H9 (cell line): Measurements from ENCODE around the gene LTBP4. TPM values are rescaled to one million over a fixed set of nuclear protein-coding genes. Genes with fewer than 3 reads are reported as not detected.

Source experiments
- DNase-seq: peaks from one replicate; pipeline ENCODE4 v3.0.0-alpha.2; 2017
- H2AFZ ChIP-seq: one replicate; pipeline ENCODE4 v1.6.1; 2013; ENCODE audit warnings: mild to moderate bottlenecking, low read length, control low read depth, moderate library complexity
- H2AK5ac ChIP-seq: 2 replicates; pipeline ENCODE4 v1.6.1; 2013; ENCODE audit warnings: low read length, control low read depth, mixed read lengths; ENCODE audit not compliant: insufficient read length
- H2BK120ac ChIP-seq: one replicate; pipeline ENCODE4 v1.6.1; 2013; ENCODE audit warnings: low read depth, mild to moderate bottlenecking, low read length, control low read depth, inconsistent platforms; ENCODE audit not compliant: poor library complexity, severe bottlenecking
- H2BK12ac ChIP-seq: 2 replicates; pipeline ENCODE4 v1.6.1; 2013; ENCODE audit warnings: low read length, control low read depth, mixed read lengths, low read depth; ENCODE audit not compliant: insufficient read length
- H2BK15ac ChIP-seq: 2 replicates; pipeline ENCODE4 v1.6.1; 2013; ENCODE audit warnings: low read depth, low read length, control low read depth
- H2BK20ac ChIP-seq: one replicate; pipeline ENCODE4 v1.6.1; 2013; ENCODE audit warnings: low read depth, mild to moderate bottlenecking, low read length, control low read depth, inconsistent platforms; ENCODE audit not compliant: poor library complexity, severe bottlenecking
- H2BK5ac ChIP-seq: 2 replicates; pipeline ENCODE4 v1.6.1; 2013; ENCODE audit warnings: low read length, control low read depth, mixed read lengths; ENCODE audit not compliant: insufficient read length
- H3K14ac ChIP-seq: 2 replicates; pipeline ENCODE4 v1.6.1; 2013; ENCODE audit warnings: low read length, control low read depth; ENCODE audit not compliant: insufficient read depth
- H3K18ac ChIP-seq: 2 replicates; pipeline ENCODE4 v1.6.1; 2013; ENCODE audit warnings: low read depth, mild to moderate bottlenecking, mixed read lengths, low read length, control low read depth; ENCODE audit not compliant: insufficient read length
- H3K23ac ChIP-seq: 2 replicates; pipeline ENCODE4 v1.6.1; 2013; ENCODE audit warnings: low read length, control low read depth, mixed read lengths, low read depth; ENCODE audit not compliant: insufficient read length
- H3K23me2 ChIP-seq: 2 replicates; pipeline ENCODE4 v1.6.1; 2013; ENCODE audit warnings: low read depth, mild to moderate bottlenecking, mixed read lengths, low read length, control low read depth; ENCODE audit not compliant: insufficient read length, poor library complexity, severe bottlenecking
- H3K27ac ChIP-seq: 2 replicates; pipeline ENCODE4 v1.5.1; 2013; ENCODE audit warnings: low read length, control low read depth, mixed read lengths, low read depth; ENCODE audit not compliant: insufficient read length
- H3K27me3 ChIP-seq: 2 replicates; pipeline ENCODE4 v1.6.1; 2013; ENCODE audit warnings: low read length, control low read depth, inconsistent platforms; ENCODE audit not compliant: insufficient read depth
- H3K4ac ChIP-seq: 2 replicates; pipeline ENCODE4 v1.6.1; 2013; ENCODE audit warnings: low read depth, mild to moderate bottlenecking, control low read depth, inconsistent platforms, low read length, moderate library complexity
- H3K4me1 ChIP-seq: 2 replicates; pipeline ENCODE4 v1.6.1; 2013; ENCODE audit warnings: low read length, control low read depth, inconsistent platforms; ENCODE audit not compliant: insufficient read depth
- H3K4me2 ChIP-seq: 2 replicates; pipeline ENCODE4 v1.6.1; 2013; ENCODE audit warnings: low read length, control low read depth, mixed read lengths; ENCODE audit not compliant: insufficient read length, insufficient read depth
- H3K56ac ChIP-seq: 2 replicates; pipeline ENCODE4 v1.6.1; 2013; ENCODE audit warnings: low read depth, mild to moderate bottlenecking, mixed read lengths, low read length, control low read depth; ENCODE audit not compliant: insufficient read length
- H3K79me1 ChIP-seq: 2 replicates; pipeline ENCODE4 v1.6.1; 2013; ENCODE audit warnings: low read depth, mild to moderate bottlenecking, moderate library complexity, low read length, control low read depth, inconsistent platforms; ENCODE audit not compliant: insufficient read depth, poor library complexity, severe bottlenecking
- H3K79me2 ChIP-seq: 2 replicates; pipeline ENCODE4 v1.6.1; 2013; ENCODE audit warnings: low read length, control low read depth, inconsistent platforms; ENCODE audit not compliant: insufficient read depth
- H3K9ac ChIP-seq: 2 replicates; pipeline ENCODE4 v1.6.1; 2013; ENCODE audit warnings: low read length, control low read depth, mixed read lengths; ENCODE audit not compliant: insufficient read length; ENCODE audit errors: extremely low read depth
- H3K9me3 ChIP-seq: one replicate; pipeline ENCODE4 v1.6.1; 2013; ENCODE audit warnings: low read depth, low read length, inconsistent platforms; ENCODE audit not compliant: control insufficient read depth
- H3T11ph ChIP-seq: one replicate; pipeline ENCODE4 v1.6.1; 2013; ENCODE audit warnings: mild to moderate bottlenecking, low read length, control low read depth, inconsistent platforms
- H4K20me1 ChIP-seq: one replicate; pipeline ENCODE4 v1.6.1; 2013; ENCODE audit not compliant: control insufficient read depth, insufficient read length, insufficient read depth
- H4K5ac ChIP-seq: 2 replicates; pipeline ENCODE4 v1.6.1; 2013; ENCODE audit warnings: low read depth, mild to moderate bottlenecking, mixed read lengths, low read length, control low read depth; ENCODE audit not compliant: insufficient read length
- H4K8ac ChIP-seq: replicated peaks from 2 replicates; pipeline ENCODE4 v1.6.1; 2013; ENCODE audit warnings: low read length, control low read depth, mixed read lengths, low read depth; ENCODE audit not compliant: insufficient read length
- H4K91ac ChIP-seq: 2 replicates; pipeline ENCODE4 v1.6.1; 2013; ENCODE audit warnings: low read depth, mild to moderate bottlenecking, moderate library complexity, mixed read lengths, low read length, control low read depth; ENCODE audit not compliant: insufficient read length
- H3K27ac Mint-ChIP-seq, 3 experiments: 2 replicates in 2 of 3; 3 replicates in 1 of 3; pipeline ENCODE4 v1.8.0; 2020 to 2021; ENCODE audit warnings: mixed read lengths in 3 of 3, mild to moderate bottlenecking in 1 of 3, moderate library complexity in 1 of 3
- H3K27me3 Mint-ChIP-seq: 2 replicates; pipeline ENCODE4 v1.8.0; 2021; ENCODE audit warnings: low read depth, mild to moderate bottlenecking, moderate library complexity, mixed read lengths
- H3K36me3 Mint-ChIP-seq, 3 experiments: 2 replicates in 2 of 3; 3 replicates in 1 of 3; pipeline ENCODE4 v1.8.0; 2020 to 2021; ENCODE audit warnings: low read depth in 3 of 3, mixed read lengths in 3 of 3; ENCODE audit not compliant: insufficient read depth in 1 of 3
- H3K4me1 Mint-ChIP-seq, 2 experiments: 2 replicates each; pipeline ENCODE4 v1.8.0; 2020; ENCODE audit warnings: mixed read lengths in 2 of 2
- H3K4me3 Mint-ChIP-seq, 2 experiments: 2 replicates in 1 of 2; 3 replicates in 1 of 2; pipeline ENCODE4 v1.8.0; 2020 to 2021; ENCODE audit warnings: mild to moderate bottlenecking in 2 of 2, mixed read lengths in 2 of 2, moderate library complexity in 1 of 2
- H3K9me3 Mint-ChIP-seq, 2 experiments: 2 replicates in 1 of 2; 3 replicates in 1 of 2; pipeline ENCODE4 v1.8.0; 2020; ENCODE audit warnings: mild to moderate bottlenecking in 2 of 2, mixed read lengths in 2 of 2, moderate library complexity in 1 of 2
- WGBS: extraction: QIAGEN DNeasy Blood & Tissue Kit; methylation state at CpG from one replicate; pipeline ENCODE4 v1.1.7; 2013; ENCODE audit warnings: missing lambda C conversion rate, low lambda C conversion rate, mixed read lengths; ENCODE audit not compliant: insufficient read length; ENCODE audit errors: extremely low coverage; 5-methylcytosine and 5-hydroxymethylcytosine counted together
- total RNA-seq: library from RNA; stranded (reverse); gene quantifications from 2 replicates; pipeline ENCODE4 v1.2.1, GENCODE V29; 2021
- TF ChIP-seq, protein P1 (sequence below): fragments of 200-600 bp; sonication (generic); conservative IDR thresholded peaks from 3 replicates; pipeline ENCODE4 v1.8.0; 2021; ENCODE audit warnings: antibody characterized with exemption, mild to moderate bottlenecking

The LTBP4 gene
- total RNA-seq, 1 experiment from 2014 or later = 129 TPM

DNA sequence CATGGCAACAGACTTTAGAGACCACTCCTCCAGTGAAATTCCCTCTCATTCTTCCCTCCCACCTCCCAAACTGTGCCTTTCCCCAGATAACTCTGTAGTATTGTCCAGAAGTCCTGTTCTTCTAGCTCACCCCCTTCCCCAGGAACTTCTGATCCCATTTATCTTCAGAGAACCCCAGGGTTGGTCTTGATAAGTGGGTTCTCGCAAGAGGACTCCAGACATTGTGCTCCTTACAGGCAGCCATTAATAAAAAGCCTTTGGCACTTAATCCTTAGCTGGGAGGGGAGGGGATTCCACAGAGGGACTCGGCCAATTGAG, 1.9 kb downstream of the LTBP4 start:
- H3K23ac ChIP-seq = no peak overlapping the region
- H3T11ph ChIP-seq = no peak overlapping the region
- H2BK20ac ChIP-seq = no peak overlapping the region
- H3K27ac ChIP-seq = no peak overlapping the region
- no peak overlapping the region for H2BK12ac ChIP-seq
- peak overlapping the region; percentile 49 for H3K4me2 ChIP-seq
- peaks cover 10% of the 10 kb centered on the region; the same call in 1 of the 2 replicates for H3K27me3 ChIP-seq
- Mint-ChIP-seq H3K27ac (peak overlapping the region in 1 of 3 experiments; percentile 85; a peak in 2 of 7 replicates), H3K27me3 (peaks cover 61% of the 10 kb centered on the region), H3K4me3 (peak overlapping the region; percentile 60 to 78), H3K9me3 (no peaks in the 10 kb centered on the region; a peak in 1 of 5 replicates), H3K36me3 (peaks cover 0 to 5% (median 3%) of the 10 kb centered on the region in 3 experiments; a peak in 5 of 7 replicates), H3K4me1 (peaks cover 36 to 67% of the 10 kb centered on the region in 2 experiments)
- no peak overlapping the region for H2BK120ac ChIP-seq
- H3K79me2 ChIP-seq = no peaks in the 10 kb centered on the region
- H4K91ac ChIP-seq = no peak overlapping the region
- H4K5ac ChIP-seq = no peak overlapping the region
- H3K79me1 ChIP-seq = no peaks in the 10 kb centered on the region
- H3K23me2 ChIP-seq = peaks cover 17% of the 10 kb centered on the region
- DNase-seq = no peak
- peaks cover 4% of the 10 kb centered on the region for H3K4me1 ChIP-seq
- TF ChIP-seq, protein P1, sequence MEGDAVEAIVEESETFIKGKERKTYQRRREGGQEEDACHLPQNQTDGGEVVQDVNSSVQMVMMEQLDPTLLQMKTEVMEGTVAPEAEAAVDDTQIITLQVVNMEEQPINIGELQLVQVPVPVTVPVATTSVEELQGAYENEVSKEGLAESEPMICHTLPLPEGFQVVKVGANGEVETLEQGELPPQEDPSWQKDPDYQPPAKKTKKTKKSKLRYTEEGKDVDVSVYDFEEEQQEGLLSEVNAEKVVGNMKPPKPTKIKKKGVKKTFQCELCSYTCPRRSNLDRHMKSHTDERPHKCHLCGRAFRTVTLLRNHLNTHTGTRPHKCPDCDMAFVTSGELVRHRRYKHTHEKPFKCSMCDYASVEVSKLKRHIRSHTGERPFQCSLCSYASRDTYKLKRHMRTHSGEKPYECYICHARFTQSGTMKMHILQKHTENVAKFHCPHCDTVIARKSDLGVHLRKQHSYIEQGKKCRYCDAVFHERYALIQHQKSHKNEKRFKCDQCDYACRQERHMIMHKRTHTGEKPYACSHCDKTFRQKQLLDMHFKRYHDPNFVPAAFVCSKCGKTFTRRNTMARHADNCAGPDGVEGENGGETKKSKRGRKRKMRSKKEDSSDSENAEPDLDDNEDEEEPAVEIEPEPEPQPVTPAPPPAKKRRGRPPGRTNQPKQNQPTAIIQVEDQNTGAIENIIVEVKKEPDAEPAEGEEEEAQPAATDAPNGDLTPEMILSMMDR = no peak
- no peak overlapping the region for H3K9ac ChIP-seq
- no peak overlapping the region for H2AK5ac ChIP-seq
- no peak overlapping the region for H3K56ac ChIP-seq
- H4K8ac ChIP-seq = no peak overlapping the region
- H3K18ac ChIP-seq = no peak overlapping the region
- no peak overlapping the region for H2BK15ac ChIP-seq
- no peak overlapping the region for H2BK5ac ChIP-seq
- H2AFZ ChIP-seq = no peak overlapping the region
- H3K4ac ChIP-seq = no peak overlapping the region
- no peaks in the 10 kb centered on the region for H3K9me3 ChIP-seq
- no peak overlapping the region for H3K14ac ChIP-seq
- H4K20me1 ChIP-seq = no peaks in the 10 kb centered on the region
- WGBS = no CpG with 5 or more reads among the region's 2 CpGs
